NCI-H524 (cell line): ENCODE measurements around the gene DTX3.
"Not testable (repeated sequence)": the region's sequence is repeated elsewhere in the genome, so short reads cannot be mapped to it uniquely, and the experiment has no call there.

Source experiments
- DNase-seq, 2 experiments: peaks; one replicate each; lab custom pipeline; 2025; lab: John Stamatoyannopoulos, UW

The DTX3 gene

DNA sequence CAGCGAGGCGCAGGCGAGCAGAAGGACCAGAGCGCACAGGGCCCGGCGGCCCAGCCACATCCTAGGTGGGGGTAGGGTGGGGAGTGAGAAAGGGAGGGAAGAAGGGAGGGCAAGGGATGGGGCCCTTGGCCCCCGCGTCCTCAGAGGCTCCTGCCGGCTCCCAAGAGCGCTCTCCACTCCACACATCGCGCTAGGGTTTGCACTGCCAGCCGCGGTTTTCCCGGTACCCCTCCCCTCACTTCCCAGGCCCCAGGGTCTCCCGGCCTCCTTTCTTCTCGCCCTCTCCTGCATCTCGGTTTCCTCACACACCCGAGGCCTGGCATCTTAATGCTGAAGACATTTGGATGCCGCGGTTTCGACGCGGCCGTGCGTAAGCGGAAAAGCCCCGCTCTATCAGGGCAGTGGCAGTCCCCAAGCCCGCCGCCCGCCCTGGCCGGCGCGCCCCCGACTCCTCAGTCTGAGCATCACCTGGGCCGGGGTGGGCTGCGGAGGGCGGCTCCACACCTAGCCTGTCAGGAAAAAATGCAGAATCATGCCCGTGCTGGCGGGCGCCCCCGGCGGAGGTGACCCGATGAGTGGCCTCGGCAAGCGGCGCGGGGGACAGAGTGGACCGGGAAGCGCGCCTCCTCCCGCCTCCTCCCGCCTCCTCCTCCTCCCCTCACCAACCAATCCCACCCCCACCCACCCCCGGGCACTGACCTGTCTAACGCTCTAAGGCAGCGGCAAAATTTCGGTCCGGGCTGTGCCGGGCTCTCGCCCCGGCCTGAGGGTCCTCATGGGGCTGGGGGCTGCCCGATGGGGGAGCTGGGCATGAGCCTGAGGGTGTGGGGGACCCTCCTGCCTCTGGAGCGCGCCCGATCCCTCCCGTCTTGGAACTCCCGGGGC lies 27.7 kb downstream of the DTX3 start:
- peak in 1 of 2 experiments; percentile 58 for DNase-seq

- peak; percentile 49 to 72 for DNase-seq
Observed at GRCh38 chr12:57632958-57633840, 28.6 kb downstream of the DTX3 start, which contains the start of gene B4GALNT1. Gene B4GALNT1 (minus strand): TSS chr12:57633201. CDS start chr12:57632132, 1,069 bp downstream.

DNA sequence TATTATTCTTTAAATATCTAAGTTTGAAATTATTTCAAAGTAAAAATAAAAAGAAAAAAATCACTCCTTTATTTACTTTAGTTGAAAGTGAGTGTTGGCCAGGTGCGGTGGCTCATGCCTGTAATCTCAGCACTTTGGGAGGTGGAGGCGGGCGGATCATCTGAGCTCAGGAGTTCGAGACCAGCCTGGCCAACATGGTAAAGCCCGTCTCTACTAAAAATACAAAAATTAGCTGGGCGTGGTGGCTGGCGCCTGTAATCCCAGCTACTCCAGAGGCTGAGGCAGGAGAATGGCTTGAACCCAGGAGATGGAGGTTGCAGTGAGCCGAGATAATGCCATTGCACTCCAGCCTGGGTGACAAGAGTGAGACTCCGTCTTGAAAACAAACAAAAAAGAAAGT lies 32.1 kb downstream of the DTX3 start:
- not testable (repeated sequence) for DNase-seq

DNA sequence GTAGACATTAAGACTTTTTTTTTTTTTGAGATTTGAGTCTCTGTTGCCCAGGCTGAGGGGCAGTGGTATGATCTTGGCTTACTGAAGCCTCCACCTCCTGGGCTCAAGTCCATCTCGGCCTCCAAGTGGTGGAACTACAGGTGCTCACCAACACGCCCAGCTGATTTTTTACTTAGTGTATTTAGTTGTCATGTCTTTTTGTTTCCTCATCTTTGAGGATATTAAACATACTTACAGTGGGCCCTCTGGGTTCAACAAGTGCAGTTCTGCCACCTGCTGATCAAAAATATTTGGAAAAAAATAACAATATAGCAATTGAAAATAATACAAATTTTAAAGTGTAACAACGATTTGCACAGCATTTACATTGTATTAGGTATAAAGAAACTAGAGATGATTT lies 32.7 kb downstream of the DTX3 start:
- DNase-seq = peak in 1 of 2 experiments; percentile 13

- DNase-seq = no peak
Observed at GRCh38 chr12:57638096-57638495, 33.5 kb downstream of the DTX3 start.

- DNase-seq = no peak
Observed at GRCh38 chr12:57640175-57641042, 35.8 kb downstream of the DTX3 start.

DNA sequence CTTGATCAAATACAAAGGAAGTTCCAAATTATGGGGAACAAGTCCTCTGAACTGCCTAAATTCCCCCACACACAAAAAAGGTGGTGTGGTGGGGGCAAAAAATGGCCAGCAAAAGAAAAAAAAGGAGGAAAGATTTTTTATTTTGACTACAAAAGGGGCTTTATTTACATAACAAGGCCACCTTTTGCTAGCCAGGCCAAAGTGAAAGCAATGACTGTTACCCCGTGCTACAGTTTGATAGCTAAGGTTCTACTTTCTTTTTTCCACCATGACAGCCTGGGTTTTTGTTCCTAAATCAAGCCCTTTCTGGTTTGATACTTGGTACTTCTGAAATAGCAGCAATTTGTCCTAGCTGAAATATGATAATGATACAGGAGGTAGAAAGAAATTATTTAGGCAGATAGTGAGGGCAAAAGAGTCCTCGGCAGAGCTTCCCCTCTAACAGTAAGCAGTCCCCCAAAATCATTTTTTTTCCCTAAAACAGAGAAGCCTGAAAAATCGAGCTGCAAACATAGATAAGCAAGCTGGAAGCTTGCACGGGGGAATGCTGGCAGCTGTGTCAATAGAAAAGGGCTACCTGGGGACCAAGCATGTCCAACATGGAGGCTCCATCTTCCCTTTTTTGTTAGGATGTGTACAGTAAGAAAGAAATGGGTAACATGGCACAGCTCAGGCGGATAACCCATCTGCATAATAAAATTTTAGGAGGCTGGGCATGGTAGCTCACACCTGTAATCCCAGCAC lies 37.2 kb downstream of the DTX3 start:
- DNase-seq = no peak

DNA sequence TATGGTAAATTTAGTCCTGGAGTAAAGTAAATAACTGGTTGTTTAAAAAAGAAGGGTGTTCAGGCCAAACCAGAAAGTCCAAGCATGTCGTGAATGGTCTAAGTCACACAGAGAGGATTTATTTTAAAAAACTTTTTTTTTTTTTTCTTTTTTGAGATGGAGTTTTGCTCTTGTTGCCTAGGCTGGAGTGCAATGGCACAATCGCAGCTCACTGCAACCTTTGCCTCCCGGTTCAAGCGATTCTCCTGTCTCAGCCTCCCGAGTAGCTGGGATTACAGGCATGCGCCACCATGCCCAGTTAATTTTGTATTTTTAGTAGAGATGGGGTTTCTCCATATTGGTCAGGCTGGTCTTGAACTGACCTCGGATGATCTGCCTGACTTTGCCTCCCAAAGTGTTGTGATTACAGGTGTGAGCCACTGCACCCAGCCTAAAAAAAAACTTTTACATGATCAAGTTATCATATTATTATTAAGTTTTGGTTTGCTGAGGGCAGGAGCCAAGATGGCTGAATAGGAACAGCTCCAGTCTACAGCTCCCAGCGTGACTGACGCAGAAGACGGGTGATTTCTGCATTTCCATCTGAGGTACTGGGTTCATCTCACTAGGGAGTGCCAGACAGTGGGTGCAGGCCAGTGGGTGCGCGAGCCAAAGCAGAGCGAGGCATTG lies 41.5 kb downstream of the DTX3 start:
- peak in 1 of 2 experiments; percentile 8 for DNase-seq

DNA sequence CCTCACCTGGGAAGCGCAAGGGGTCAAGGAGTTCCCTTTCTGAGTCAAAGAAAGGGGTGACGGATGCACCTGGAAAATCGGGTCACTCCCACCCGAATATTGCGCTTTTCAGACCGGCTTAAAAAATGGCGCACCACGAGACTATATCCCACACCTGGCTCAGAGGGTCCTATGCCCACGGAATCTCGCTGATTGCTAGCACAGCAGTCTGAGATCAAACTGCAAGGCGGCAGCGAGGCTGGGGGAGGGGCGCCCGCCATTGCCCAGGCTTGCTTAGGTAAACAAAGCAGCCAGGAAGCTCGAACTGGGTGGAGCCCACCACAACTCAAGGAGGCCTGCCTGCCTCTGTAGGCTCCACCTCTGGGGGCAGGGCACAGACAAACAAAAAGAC lies 42.0 kb downstream of the DTX3 start:
- not testable (repeated sequence) for DNase-seq

GRCh38 chr12:57654042-57654441 lies 49.4 kb downstream of the DTX3 start:
- DNase-seq = no peak

DNA sequence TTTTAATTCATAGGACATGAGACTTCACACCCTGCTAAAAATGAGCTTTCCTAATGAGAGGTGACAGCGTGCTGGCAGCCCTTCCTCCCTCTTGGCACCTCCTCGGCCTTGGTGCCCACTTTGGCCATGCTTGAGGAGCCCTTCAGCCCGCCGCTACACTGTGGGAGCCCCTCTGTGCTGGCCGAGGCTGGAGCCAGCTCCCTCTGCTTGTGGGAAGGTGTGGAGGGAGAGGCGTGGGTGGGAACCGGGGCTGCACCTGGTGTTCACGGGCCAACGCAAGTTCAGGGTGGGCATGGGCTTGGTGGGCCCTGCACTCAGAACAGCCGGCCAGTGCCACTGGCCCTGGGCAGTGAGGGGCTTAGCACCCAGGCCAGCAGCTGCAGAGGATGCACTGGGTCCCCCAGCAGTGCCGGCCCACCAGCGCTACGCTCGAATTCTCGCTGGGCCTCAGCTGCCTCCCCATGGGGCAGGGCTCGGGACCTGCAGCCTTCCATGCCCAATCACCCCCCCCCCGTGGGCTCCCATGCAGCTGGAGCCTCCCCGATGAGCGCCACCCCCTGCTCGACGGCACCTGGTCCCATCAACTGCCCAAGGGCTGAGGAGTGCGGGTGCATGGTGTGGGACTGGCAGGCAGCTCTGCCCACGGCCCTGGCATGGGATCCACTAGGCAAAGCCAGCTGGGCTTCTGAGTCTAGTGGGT lies 51.1 kb downstream of the DTX3 start:
- no peak for DNase-seq

DNA sequence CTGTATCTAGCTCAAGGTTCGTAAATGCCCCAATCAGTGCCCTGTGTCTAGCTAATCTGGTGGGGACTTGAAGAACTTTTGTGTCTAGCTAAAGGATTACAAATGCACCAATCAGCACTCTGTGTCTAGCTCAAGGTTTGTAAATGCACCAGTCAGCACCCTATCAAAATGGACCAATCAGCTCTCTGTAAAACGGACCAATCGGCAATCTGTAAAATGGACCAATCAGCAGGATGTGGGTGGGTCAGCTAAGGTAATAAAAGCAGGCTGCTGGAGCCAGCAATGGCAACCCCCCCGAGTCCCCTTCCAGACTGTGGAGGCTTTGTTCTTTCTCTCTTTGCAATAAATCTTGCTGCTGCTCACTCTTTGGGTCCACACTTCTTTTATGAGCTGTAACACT lies 51.8 kb downstream of the DTX3 start:
- DNase-seq = not testable (repeated sequence)

GRCh38 chr12:57657744-57658143 lies 53.1 kb downstream of the DTX3 start:
- DNase-seq = peak in 1 of 2 experiments; percentile 2

GRCh38 chr12:57658890-57659289 lies 54.3 kb downstream of the DTX3 start:
- DNase-seq = no peak
